ENCODE data around the gene FANCB. TPM values are rescaled to one million over a fixed set of nuclear protein-coding genes. Genes with fewer than 3 reads are reported as not detected.

The FANCB gene
- polyA plus RNA-seq (2011; rRNA removed) (1.5 and 2.7 TPM in 2 replicates), polyA minus RNA-seq (2011; rRNA and poly(A)+ RNA removed) (3.2 and 6.3 TPM in 2 replicates)

DNA sequence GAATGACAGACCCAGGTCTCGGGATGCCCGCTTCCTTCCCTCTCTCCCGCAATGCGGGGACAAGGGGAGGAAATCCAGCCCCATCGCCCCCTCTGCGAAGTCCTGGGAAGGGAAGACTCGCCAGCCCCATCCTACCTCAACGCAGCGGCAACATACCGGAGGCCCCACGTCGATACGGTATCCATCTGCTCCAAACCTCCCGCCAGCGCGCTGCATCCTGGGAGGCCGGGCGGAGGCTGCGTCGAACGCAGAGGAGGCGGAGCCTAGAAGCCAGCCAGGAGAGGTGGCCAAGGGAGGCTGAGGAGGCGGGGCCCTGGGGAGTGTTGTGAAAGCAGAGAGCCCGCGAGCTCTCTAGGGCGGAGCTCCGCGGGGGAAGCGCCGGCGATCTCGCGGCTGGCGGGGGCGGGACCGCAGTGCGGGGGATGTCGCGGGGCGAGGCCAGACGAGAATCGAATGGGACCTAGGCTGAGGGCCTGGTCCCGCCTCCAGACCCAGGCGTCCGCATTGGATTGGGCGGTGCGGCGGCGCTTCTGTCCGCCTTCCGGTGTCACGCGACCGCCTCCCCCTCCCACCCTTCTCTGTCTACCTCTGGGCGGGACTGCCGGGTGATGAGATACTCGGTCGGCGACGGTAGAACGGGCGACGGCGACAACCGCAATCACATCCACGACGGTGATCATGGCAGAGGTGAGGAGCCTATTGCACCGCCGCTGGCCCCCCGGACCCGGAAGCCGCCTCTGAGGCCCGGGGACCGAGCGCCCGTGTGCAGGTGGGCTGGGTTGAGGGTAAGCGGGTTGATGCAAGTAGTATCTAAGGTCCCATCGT lies at the start of gene FANCB, which contains the start of gene MOSPD2:
Gene FANCB, minus strand, starts transcription at position 219 of the 825 bp plus-strand sequence. CDS start 7,559 bp downstream, outside the sequence.
Gene MOSPD2, plus strand, starts transcription at position 571 of the 825 bp plus-strand sequence. Its CDS starts 108 bp downstream, at position 679.
- peak; percentile 83 for DNase-seq (ENCODE audit: low read depth, low spot score)
- no peaks in the 10 kb centered on the region for H3K27me3 ChIP-seq (ENCODE audit: control insufficient read depth, insufficient read depth, low read length)
- no peaks in the 10 kb centered on the region for H3K9me3 ChIP-seq (ENCODE audit: control insufficient read depth, insufficient read depth, low read length)
- peak within 1 kb of the TSS; percentile 47 for H3K27ac ChIP-seq (ENCODE audit: low read depth, low read length)
- TF ChIP-seq, protein P1, sequence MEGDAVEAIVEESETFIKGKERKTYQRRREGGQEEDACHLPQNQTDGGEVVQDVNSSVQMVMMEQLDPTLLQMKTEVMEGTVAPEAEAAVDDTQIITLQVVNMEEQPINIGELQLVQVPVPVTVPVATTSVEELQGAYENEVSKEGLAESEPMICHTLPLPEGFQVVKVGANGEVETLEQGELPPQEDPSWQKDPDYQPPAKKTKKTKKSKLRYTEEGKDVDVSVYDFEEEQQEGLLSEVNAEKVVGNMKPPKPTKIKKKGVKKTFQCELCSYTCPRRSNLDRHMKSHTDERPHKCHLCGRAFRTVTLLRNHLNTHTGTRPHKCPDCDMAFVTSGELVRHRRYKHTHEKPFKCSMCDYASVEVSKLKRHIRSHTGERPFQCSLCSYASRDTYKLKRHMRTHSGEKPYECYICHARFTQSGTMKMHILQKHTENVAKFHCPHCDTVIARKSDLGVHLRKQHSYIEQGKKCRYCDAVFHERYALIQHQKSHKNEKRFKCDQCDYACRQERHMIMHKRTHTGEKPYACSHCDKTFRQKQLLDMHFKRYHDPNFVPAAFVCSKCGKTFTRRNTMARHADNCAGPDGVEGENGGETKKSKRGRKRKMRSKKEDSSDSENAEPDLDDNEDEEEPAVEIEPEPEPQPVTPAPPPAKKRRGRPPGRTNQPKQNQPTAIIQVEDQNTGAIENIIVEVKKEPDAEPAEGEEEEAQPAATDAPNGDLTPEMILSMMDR (IDR thresholded peaks at IDR 0.05; ENCODE audit: low read depth, low read length): no peak
- ChIA-PET CTCF (no interaction called here), POLR2A (interaction anchor here (1.0 kb wide), 1 partner anchor 47 kb away, joined by 5 read pairs; no protein-coding TSS in a partner anchor)
- peak within 1 kb of the TSS; percentile 78 for H3K4me3 ChIP-seq (ENCODE audit: low read depth, low read length)

DNA sequence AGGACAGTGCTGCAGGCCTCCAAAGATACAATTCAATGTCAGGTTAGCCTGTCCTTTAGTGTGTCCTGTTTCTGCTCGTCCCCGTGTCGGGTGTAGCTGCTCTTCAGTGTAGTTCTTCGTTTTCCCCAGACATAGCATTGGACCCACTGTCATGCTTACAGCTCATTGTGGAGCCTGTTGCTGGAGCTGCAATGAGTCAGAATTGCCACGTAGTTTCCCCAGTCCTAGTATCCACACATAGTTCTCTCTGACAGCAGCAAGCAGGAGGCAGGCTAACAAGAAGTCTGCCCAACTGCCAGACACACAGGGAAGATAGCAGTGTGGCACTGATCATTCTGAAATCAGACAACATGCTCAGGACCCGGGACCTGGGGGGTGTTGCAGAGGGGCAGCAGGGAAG lies 49.6 kb upstream of the FANCB start:
- TF ChIP-seq, protein P1 (IDR thresholded peaks at IDR 0.05; ENCODE audit: low read depth, low read length): no peak
- POLR2A ChIA-PET: no interaction called here
- Histone ChIP-seq H3K27me3 (ENCODE audit: control insufficient read depth, insufficient read depth, low read length) (no peaks in the 10 kb centered on the region), H3K4me3 (ENCODE audit: low read depth, low read length) (no peak overlapping the region), H3K9me3 (ENCODE audit: control insufficient read depth, insufficient read depth, low read length) (no peaks in the 10 kb centered on the region), H3K27ac (ENCODE audit: low read depth, low read length) (peak overlapping the region; percentile 78)
- DNase-seq (ENCODE audit: low read depth, low spot score): peak; percentile 68
- CTCF ChIA-PET: no interaction called here

DNA sequence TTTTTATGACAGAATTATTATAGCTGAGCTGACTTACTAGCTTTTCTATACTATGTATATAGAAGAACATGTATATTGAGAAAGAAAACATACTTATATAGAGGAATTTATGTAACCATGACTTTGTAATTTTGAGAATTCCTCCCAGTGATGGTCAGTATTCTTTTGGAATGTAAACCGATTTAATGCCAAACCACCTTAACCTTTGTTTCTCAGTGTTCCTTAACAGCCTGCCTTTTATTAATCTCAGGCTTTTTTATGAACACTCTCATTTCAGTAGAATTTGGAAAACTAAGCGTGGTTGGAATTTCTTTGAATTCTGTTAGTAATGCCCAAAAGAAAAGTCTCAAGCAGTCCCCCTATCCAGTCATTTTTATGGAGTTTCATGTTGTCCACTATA lies 47.3 kb upstream of the FANCB start:
- TF ChIP-seq, protein P1 (IDR thresholded peaks at IDR 0.05; ENCODE audit: low read depth, low read length): no peak

DNA sequence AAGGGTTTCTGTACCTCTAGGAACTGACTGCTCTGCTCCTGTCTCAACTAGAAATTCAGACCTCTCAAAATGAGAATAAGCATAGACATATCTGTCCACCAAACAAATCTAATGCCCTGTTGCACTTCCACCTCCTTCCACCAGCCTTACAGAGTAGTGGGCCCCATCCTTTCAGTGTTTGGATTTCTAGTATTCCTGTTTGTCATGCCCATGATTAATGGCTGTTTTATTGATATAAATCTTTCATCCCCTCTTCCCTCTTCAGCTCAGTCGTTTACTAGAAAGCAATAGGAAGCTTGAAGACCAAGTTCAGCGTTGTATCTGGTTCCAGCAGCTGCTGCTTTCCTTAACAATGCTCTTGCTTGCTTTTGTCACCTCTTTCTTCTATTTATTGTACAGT lies 46.5 kb upstream of the FANCB start:
- TF ChIP-seq, protein P1 (IDR thresholded peaks at IDR 0.05; ENCODE audit: low read depth, low read length): 0 out of 2 replicates have a peak, but pooled peaks have one; percentile 6
- Histone ChIP-seq H3K27me3 (ENCODE audit: control insufficient read depth, insufficient read depth, low read length) (no peaks in the 10 kb centered on the region), H3K27ac (ENCODE audit: low read depth, low read length) (peak overlapping the region; percentile 68), H3K4me3 (ENCODE audit: low read depth, low read length) (no peak overlapping the region), H3K9me3 (ENCODE audit: control insufficient read depth, insufficient read depth, low read length) (no peaks in the 10 kb centered on the region)
- no peak for DNase-seq (ENCODE audit: low read depth, low spot score)
- POLR2A ChIA-PET: interaction anchor here (0.8 to 1.0 kb wide), 2 partner anchors 46 to 55 kb away, joined by 3 to 5 read pairs; partner anchors contain the start of genes FANCB and MOSPD2
- CTCF ChIA-PET: no interaction called here

More for the DNA sequence above, 47.3 kb upstream of the FANCB start:
- ChIA-PET CTCF (interaction anchor here (0.6 kb wide), 1 partner anchor 224 kb away, joined by 3 read pairs; no protein-coding TSS in a partner anchor), POLR2A (interaction anchor here (1.0 kb wide), 1 partner anchor 47 kb away, joined by 5 read pairs; the partner anchor contains the start of genes FANCB and MOSPD2)
- Histone ChIP-seq H3K27me3 (ENCODE audit: control insufficient read depth, insufficient read depth, low read length) (no peaks in the 10 kb centered on the region), H3K27ac (ENCODE audit: low read depth, low read length) (peak overlapping the region; percentile 79), H3K9me3 (ENCODE audit: control insufficient read depth, insufficient read depth, low read length) (no peaks in the 10 kb centered on the region), H3K4me3 (ENCODE audit: low read depth, low read length) (no peak overlapping the region)
- DNase-seq (ENCODE audit: low read depth, low spot score): peak; percentile 27
